ENCODE results near the gene MASP1.

DNA sequence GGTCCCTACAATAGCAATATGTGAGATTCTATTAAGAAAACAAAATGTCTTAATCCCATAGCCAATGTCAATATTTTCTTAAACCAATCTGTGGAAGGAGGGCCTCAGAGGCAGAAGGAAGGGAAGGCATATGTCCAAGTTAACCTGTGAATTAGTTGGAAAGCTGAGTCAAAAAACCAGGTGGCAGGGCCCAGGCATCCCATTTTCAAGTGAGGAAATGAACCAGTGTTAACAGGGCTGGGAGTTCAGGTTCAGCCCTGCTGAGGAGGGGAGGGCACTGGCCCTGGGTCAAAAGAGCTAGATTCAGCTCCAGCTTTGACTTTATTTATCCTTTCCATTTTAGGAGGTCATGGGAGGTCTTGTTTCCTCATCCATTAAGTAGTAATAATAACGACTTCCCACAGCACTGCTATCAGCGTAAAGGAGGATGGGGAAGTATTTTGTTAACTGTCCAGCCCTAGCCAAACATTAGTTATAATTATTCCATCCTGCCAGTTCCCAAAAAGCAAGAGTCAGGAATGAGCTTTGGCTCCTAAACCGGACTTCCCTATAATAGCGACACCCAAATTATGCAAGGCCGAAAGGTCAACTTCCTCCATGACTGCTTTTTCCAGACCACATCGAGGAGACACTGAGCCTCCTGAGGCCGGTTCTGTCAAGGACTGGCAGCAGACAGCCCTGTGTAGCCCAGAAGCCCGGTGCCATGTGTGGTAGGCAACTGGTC is 3.2 kb downstream of the MASP1 start:
- TF ChIP-seq CTCF (IDR thresholded peaks at IDR 0.05; ENCODE audit: poor library complexity, severe bottlenecking) = no peak
- TF ChIP-seq POLR2AphosphoS5 (IDR thresholded peaks at IDR 0.05) = no peak
- TF ChIP-seq EZH2 (IDR thresholded peaks at IDR 0.05; ENCODE audit: borderline replicate concordance, insufficient read depth, low read length, poor library complexity, severe bottlenecking) = no peak

Data from neural cell (in vitro differentiated cells).